HG02678 (cell line): ENCODE measurements around the gene ZNF445.
"Not testable (repeated sequence)": the region's sequence is repeated elsewhere in the genome, so short reads cannot be mapped to it uniquely, and the experiment has no call there.

Source experiments
- ATAC-seq: cut with Tn5 transposase; IDR thresholded peaks from one replicate; pipeline ENCODE4 v1.9.1; 2021; ENCODE audit warnings: mild to moderate bottlenecking, moderate library complexity; ENCODE audit not compliant: unreplicated experiment

The ZNF445 gene

DNA sequence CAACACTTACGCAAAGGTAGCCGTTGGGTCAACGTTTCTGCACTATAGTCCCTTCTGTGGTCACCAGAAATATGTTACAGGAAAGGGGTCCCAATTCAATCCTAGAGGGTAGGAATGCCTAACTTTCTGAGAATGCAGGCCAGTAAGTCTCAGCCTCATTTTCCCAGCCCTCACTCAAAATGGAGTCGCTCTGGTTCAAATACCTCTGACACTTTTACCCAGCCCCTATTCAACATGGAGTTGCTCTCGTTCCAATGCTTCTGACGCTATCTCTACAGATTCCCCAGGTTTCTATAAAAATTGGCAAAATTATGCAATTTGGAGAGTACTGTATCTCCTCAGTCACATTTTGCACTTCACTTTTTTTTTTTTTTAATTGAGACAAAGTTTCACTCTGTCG is 39.7 kb downstream of the ZNF445 start:
- no peak for ATAC-seq

DNA sequence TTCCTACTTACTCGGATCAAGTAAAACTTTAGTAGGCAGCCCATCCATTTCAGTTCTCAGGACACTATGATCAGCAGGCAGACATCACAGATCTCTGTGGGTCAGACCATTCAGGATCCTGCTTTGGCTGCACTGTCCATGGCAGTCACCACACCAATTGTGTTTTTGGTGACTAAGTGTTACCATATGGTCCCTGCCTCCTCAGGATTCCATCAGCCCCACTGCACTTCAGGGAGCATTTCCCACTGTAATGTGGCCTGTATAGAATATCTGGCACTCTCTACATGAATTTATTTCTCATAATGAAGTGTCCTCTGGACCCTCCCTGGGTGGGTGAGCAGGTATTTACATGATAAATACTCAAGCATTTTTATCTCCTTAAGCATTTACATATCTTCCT is 41.3 kb downstream of the ZNF445 start:
- ATAC-seq, result no peak

DNA sequence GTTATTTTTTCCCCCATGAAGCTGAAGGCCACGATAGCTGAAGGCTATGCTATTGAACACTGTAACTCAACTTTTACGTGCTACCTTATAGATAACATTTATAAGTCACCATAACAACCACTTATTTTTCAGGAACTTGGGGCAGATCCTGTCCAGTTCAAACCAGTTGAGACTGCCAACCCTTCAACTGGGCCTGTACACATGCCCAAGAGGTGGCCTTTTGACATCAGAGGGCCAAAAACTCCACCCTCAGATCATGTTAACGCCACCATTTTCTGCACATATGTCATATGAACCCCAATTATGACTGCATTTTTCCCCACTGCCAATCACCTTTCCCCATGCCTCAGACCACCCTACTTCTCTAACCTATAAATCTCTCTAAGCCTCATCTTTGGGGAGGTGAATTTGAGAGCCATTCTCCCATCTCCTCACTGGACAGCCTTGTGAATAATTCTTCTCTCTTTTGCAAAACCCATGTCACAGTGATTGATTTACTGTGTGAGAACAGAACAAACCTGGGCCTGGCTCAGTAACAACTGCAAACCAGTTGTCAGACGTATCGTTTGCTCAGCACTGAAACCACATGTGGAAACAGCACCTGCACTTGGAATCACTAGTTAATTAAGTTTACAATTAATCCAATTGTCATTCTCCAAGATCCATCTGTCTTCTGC is 42.5 kb downstream of the ZNF445 start:
- no peak for ATAC-seq

DNA sequence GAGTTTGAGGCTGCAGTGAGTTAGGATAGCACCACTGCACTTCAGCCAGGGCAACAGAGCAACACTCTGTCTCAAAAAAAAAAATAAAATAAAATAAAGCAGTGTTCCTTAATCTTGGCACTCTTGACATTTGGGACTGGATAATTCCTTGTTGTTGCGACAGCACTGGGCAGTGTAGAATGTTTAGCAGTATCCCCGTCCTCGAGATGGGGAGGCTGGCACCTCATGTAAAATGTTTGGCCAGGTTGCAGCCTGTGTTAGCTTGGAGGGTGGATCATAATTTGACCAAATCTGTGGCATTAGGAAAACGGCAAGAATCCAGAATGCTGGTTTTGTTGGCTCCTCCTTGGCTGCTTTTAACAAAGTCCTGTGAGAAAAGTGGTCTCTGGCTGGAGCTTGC is 47.0 kb downstream of the ZNF445 start:
- no peak for ATAC-seq

DNA sequence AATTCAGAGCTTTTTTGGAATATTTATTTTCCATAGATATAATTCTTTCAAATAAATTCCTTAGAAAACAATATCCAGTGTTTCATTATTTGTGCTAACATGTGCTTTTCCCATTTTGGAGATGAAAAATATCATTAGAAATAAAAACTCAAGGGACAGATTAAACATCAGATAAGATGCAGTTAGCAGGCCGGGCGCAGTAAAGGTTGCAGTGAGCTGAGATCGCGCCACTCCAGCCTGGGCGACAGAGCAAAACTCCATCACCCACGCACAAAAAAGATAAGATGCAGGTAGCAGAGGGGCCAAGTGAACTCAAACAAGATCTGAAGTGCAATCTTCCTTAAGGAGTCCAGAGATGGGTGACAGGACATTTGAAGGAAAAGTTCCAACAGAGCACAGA is 48.0 kb downstream of the ZNF445 start:
- no peak for ATAC-seq

DNA sequence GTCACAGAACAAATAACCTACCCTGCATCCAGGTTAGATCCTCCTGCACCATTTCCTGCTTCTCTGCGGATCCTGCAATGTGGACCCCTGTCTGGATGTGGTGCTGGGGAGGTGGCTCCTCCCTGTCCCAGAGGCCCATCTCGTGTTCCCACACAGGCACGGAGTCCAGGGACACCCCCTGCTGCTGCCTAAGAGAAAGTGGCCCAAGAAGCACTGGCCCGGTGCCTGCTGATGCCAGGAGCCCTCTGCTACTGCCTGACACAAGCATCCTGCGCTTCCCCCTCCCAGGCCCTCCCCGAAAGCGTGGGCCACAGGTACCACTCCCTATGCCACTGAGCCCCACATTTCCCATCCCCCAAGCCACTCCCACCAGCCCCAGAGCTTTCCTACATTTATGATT is 48.6 kb downstream of the ZNF445 start:
- no peak for ATAC-seq

DNA sequence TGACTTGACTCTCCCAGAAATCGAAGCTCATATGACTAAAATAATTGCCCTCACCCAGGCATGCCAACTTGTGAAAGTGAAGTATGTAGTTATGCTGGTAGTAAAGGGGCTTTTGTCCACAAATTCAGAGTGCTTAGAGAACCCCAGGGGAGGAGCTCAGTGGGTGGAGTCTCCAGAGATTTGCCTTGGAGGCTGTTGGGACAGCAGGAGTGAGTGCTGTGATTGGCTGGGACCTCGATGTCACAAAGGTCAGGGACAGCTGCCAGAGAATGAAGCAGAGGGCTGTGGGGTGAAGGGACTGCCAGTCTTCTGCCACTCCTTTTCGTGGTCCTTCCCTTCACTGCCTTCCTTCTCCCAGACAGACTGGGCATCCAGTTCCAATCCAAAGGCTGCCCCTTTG is 49.8 kb downstream of the ZNF445 start:
- no peak for ATAC-seq

DNA sequence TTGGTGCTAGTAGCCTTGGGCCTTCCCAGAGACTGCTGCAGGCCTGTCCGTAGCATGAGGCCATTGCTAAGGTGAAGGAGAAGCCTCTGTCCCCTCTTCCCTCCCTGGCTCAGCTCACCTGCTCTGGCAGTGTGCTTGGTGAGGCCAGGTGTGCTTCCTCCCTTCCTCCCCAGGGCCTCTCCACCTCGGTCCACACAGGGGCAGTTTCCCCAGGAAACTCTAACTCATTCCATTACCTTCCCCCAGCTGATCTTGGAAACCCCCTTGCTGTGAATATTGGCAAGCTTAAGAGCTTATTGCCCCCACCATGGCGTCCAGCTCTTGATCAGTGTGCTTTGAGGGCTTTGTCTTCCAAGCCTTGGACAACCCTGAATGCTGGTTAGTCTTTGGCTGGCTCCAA is 52.7 kb downstream of the ZNF445 start:
- ATAC-seq, result no peak

DNA sequence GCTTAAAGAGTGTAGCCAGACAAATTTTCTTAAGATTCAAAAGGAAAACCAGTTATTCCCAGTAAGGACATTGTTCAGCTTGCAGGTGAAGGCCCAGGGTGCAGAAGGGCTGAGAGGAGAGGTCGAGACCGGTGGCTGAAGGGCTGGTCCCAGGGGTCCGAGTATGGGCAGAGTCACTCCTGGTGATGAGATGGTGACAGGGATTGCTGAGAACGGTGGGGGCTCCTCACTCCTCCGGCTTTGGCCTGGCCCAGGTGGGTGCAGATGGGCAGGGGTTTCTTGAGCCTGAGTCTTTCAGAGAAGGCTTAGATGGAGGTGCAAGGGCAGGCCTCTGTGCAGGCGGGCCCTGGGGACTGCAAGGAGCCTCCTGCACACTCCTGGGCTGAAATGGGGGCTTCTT is 56.2 kb downstream of the ZNF445 start:
- no peak for ATAC-seq

DNA sequence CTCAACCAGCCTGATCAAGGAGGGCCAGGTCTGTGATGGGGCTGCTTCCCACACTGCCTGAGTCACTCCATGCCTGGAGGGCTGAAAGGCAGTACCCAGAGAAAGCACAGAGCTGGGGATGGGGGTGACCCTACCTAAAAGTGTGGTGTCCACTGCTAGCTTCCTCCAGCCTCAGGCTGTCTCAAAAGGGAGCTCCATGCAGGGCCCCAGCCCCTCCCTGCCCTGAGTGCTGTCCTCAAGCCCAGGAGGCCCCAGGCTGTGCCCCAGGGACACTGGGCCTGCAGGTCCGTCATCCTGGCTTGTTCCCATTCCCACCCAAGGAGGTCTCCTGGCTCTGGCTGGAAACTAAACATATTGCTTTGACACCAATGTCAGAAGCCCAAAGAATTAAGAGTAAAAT is 56.8 kb downstream of the ZNF445 start:
- ATAC-seq, result no peak

DNA sequence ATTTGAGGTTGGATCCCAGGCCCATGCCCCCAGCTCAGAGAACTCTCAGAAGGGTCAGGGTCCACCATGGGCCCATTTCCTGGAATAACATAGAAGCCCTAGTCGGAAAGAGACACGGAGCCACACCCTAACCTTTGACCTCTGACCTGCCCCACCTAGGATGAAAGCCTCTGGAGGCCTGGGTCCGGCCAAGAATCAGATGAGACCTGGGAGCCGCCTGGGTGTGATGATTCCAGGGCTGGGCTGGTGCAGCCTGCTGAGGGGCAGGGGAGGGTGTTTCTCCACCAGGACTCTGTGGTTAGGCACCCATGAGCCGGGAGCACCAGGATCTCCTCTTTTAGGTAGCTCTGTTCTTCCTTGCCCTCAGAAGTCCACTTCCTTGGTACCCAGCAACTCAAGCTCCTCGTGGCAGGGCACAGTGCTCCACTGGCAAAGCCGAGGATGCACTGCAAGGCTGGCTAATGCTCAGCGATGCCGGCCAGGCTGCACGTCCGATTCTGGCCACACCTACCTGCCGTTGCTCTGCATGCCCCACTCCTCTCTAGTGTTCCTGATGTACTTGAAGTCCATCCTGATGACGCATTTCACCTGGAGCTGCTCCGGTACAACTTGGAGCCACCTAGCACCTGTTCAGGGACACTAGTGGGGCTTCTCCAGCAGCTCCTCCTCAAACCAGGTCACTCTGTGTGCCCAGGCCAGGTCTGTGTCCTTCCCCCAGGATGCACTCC is 57.4 kb downstream of the ZNF445 start:
- ATAC-seq, result no peak

DNA sequence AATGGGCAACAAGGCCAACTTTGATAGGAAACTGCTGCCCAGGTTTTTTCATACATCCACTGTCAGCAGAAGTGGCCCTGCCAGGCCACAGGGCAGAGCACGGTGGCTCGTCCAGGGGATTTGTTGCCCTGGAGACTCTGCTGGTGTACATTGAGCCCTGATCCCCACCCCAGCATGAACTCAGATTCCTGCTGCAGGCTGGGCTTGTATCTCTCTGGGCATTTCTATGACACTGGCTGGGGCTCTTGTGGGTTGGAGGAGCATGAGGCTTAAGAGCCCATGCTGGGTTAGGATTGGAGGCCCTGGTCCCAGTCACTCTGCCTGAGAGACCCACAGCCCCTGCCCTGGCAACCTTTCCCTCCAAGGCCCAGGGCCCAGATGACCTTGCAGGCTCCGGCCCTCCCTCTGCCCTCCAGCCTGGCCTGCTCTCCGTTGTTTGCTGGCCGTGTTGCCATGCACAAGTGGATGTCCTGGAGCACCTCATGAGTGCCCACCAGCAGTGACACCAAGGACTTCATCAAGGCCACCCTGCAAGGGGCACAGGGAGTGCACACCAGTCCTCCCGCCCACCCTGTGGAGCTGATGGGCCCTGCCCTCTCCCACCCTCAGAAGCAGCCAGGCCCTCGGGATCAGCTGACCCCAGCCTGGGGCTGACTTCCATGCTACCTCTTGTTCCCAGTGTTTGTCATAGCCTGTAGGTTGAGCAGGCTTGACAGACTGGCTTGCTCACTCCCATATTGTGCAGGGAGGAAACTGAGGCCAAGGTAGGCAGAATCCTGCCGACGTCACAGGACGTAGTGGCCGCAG is 58.2 kb downstream of the ZNF445 start:
- ATAC-seq, result no peak

DNA sequence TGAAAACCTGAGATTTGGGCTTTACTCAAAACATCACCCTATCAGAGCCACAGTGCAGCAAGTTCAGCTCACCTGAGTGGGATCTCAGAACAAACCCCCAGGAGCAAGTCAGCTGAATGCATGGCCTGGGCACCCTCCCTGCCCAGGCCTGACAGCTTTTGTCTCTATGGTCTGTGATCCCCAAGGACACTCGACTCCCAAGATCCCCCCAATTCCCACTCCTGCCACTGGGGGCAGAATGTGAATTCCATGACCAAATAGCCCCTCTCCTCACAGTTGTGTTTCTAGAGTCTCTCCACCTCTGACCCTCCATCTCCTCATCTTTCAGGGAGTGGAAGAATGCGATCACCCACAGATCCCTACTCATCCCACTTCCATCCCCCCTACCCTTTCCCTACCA is 58.9 kb downstream of the ZNF445 start:
- no peak for ATAC-seq

DNA sequence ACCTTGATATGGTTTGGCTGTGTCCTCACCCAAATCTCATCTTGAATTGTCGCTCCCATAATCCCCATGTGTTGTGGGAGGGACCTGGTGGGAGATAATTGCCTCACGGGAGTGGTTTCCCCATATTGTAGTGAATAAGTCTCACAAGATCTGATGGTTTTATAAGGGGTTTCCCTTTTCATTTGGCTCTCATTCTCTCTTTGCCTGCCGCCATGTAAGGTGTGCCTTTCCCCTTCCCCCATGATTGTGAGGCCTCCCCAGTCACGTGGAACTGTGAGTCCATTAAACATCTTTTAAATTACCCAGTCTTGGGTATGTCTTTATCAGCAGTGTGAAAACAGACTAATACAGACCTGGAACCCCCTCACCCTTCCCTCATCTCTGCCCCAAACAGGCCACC is 59.4 kb downstream of the ZNF445 start:
- ATAC-seq, result not testable (repeated sequence)

DNA sequence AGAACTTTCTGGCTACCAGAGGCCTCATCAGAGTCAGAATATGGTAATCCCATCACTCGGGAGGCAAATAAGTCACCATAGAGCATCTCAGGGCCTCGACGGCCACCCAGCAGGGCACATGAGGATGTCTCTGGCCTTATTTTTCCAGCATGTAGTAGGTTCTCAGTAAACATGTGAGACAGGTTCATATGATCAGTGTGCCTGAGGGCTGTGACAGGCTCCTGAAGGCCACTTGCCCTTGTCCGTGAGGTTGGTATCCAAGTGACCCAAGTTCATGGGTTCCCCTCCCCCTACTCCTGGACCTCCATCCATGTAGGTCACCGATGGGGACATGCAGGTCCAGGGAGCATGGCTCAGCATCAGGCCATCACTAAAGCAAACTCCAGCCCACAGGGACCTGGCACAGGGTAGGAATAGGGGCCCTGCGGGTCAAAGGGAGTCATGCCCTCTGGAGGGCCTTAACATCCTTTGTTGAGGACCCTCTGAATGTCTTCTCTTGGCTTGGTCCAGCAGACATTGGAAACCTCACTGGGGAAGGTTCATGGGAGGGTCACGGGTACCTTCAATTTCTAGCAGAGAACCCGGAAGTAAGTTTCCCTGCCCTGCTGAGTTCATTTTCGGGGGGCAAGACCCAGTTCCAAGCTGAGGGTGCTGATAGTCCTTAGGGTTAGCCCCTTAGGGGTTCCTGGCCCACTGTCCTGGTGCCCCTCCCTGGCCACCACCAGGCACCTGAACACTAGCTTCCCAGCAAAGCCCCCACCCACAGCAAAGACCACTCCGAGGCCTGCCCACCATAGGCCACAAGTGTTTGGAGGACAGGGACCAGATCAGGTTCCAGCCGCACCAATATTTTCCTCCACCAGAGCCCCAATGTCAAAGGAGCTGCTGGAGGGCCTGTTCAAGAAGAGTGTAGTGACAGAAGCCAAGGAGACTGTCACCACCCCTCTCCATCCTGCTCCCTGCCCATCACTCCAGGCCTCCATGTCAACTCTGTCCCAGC is 61.1 kb downstream of the ZNF445 start:
- no peak for ATAC-seq

DNA sequence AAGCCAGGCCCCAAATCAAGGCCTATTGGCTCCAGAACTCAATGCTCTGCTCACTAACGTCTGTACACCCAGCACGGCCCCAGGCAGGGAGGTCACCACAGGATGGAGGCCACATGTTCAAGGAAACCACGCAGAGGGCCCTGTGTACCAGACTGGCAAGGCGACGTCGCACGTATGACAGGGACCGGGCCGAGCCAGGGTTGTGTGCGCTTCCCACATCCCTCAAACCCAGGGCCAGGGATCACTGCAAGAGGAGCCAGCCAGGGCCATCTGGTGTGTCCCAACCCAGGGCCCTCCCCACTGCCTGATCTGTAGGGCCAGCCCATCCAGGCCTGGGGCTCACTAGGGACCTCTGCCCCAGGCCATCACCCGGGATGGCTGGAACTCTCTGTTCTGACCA is 62.0 kb downstream of the ZNF445 start:
- ATAC-seq, result no peak

DNA sequence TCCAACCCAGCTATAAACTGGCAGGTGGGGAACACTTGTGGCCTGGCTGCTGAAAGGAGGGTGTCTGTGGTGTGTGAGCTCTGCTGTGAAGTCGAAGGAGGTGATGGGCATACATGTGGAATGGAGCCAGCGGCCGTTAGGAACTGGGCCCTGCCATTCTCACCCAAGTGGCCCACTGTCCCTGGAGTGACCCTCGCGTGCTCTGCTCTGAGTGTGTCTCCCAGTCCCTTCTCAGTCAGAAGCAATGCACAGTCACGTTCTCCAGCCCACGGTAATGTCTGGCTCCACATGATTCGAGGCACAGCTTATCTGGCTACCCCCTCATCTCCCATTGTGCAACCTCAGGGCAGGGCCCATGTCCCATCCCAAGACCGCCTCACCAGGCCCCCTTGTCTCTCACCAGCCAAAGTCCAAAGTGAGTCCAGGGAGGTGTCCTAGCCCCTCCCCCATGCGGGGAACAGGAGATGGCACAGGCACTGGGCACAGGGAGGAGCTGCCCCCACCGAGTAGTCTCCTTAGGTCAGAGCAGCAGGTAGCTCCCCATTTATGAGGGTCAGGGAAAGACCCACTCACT is 62.9 kb downstream of the ZNF445 start:
- ATAC-seq, result no peak

DNA sequence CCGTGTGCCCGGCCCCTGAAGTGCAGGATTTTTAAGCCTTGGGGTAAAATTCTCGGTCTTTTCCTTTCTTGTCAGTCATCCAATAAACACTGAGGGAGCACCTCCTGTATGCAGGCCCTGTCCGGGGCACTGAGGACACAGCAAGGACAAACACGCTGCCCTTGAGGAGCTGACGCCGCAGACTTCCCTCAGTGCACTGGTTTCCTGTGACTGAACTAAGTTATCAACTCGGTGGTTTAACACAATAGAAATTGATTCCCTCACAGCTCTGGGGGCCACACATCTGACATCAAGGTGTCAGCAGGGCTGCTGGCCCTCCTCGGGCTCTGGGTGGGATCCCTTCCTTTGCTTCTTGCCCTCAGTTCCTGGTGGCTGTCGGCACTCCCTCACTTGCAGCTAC is 65.1 kb downstream of the ZNF445 start:
- ATAC-seq, result no peak

DNA sequence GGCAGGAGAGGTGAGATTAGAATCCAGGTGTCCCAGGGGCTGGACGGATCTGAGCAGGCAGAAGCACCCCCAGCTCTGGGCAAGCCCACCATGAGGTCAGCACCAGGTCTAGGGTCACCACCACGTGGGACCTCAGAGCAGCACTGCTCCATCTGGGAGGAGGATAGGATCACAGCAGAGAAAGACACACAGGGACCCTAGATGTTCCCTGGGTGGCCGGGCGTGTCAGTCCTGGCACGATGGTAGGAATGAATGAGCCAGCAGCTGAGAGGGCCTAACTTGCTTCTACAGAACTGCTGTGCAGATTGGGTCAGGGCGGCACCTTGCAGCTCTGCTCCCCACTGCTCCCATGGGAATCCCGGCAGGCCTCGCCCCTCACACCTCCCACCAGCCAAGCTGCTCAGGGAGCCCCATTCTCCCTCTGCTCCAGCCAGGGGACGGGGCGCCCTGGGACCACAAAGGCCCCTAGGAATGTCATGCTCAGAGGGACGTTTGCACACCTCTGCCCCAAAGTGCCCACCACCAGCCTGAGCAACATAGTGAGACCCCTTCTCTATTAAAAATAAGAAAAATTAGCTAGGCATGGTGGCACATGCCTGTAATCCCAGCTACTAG is 66.3 kb downstream of the ZNF445 start:
- ATAC-seq, result no peak
